NCI-H2171 treated with DMSO at 0.1 percent for 48 hours (cell line): ENCODE measurements around the gene ADGRA3.

ENCODE experiments used
- DNase-seq: peaks from one replicate; lab custom pipeline; 2025; lab: John Stamatoyannopoulos, UW

ADGRA3 gene

GRCh38 chr4:22512306-22512705 is 3.6 kb downstream of the ADGRA3 start:
- no peak for DNase-seq

DNA sequence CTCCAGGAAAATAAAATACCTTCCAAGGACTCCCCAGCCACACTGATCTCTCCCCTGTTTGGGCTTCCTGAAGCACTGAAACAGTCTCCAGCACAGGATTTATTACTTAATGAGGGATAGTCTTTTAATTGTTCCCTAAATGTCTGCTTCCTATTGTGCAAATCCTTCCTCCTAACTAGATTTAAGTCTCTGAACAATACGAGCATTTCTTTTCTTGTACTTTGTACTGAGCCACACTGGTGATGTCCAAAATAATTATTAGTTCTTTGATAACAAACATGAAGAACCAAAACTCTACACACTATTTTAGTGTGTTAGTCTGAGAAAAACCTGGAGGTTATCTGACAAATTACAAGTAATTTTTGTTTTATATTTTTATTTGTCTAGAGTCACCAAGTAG is 5.1 kb downstream of the ADGRA3 start:
- DNase-seq = no peak

DNA sequence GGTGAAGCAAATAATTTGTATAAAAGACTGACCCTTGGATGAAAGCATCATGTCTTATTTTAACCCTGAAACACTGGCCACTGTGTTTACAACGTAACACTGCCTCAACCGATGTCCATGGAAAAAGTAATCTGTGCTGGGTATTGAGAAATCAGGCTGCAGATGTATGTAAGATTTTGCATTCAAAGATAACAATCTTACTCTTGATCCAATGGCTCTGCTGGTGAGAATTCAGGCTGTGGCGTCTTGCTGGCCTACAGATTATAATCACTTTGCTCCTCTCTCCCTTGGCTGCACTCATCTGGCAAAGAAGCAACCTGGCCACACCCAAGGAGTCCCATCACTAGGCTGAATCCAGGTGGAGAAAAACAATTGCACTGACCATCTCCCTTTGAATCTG is 7.5 kb downstream of the ADGRA3 start:
- no peak for DNase-seq

- no peak for DNase-seq
Measured at GRCh38 chr4:22504922-22505321, 10.9 kb downstream of the ADGRA3 start.

GRCh38 chr4:22504447-22504846 is 11.4 kb downstream of the ADGRA3 start:
- DNase-seq = peak; percentile 6

DNA sequence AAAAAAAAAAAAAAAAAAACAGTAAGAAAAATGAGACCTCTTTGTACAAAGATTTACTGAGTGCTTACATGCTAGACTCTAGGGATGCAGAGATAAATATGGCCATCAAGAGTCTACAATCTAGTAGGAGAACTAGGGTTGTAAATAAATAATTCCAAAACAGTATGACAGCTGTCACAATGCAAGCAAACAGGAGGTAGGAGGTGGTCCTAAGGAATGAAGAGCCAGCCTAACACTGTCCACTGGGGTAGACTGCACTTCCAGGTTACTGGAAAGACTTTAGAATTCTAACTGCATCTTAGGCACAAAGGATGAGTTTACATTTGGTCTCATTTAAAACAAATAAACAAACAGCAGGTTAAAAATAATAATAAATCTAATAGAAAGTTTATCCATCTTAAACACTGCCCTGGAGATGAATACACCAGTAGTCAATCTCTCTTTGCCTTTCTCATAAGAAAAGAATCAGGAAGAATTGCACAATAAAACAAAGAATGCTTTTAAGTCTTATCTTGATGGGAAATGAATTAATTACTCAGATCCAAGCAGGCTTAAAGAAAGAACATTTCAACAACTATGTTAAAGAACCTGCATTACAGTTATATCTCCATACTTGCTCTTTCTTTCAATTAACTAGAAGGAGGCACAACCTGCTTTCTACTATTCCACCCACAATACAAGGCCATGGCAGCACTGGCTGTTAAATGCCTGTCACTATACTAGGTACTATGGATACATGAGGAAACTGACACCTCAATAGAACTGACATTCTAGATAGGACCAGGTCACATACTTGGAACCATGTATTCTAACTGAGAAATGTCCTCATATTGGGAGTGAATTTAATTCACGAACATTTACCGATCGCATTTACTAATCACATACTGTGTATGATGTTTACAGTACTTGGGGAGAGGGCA is 12.7 kb downstream of the ADGRA3 start:
- DNase-seq = no peak

- no peak for DNase-seq
Measured at GRCh38 chr4:22501715-22502095, 14.2 kb downstream of the ADGRA3 start.

GRCh38 chr4:22500831-22501714 is 14.8 kb downstream of the ADGRA3 start:
- DNase-seq = no peak

- peak; percentile 75 for DNase-seq
Measured at GRCh38 chr4:22500128-22500611, 15.7 kb downstream of the ADGRA3 start.

- DNase-seq = no peak
Measured at GRCh38 chr4:22498866-22499265, 17.0 kb downstream of the ADGRA3 start.

DNA sequence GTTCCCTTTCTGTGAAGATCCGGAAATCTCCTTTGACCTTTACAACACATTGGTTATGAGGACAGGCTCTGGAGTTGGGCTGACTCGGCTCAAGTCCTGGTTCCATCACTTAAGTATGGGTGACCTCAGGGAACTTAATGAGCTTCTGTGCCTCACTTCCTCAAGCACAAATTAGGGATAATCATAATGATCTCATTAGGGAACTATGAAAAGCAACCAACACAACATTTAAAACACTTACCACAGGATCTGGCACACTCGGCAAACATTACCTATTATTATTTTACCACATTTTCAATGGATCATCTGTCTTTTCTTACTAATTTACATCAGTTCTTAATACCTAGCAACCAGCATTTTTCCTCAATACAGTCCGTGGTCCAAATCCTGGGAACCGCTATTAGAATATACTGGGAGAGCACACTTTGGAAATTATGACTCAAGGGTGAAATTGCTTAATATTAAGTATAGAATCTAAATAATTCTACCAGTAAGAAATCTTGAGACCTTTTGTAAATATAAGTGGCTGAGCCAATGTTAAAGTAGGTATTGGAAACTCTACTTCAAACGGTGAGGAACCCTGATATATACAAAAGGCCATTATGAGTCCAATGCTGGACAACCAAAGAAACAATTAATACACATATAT is 19.6 kb downstream of the ADGRA3 start:
- no peak for DNase-seq

DNA sequence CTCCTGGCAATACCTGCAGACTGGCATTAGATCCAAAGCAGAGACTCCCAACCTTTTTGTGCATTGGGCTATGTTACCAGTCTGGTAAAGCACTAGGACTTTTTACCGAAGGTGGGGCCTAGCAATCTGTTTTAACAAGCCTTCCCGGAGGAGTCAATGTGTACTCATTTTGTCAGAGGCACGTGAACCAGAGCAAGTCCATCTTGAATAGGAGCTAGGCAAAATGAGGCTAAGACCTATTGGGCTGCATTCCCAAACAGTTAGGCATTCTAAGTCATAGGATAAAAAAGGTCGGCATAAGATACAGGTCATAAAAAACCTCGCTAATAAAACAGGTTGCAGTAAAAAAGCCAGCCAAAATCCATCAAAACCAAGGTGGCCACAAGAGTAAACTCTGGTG is 22.3 kb downstream of the ADGRA3 start:
- no peak for DNase-seq

DNA sequence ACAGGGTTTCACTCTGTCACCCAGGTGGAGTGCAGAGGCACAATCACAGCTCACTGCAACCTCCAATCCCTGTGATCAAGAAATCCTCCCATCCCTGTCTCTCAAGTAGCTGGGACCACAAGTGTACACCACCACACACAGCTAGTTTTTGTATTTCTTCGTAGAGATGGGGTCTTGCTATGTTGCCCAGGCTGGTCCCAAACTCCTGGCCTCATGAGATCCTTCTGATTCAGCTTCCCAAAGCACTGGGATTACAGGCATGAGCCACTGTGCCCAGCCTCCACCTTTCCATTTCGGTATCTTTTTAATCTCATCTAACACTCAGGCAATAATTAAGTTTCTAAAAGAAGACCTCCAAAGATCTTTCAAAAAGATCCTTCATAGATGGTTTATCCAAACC is 22.9 kb downstream of the ADGRA3 start:
- DNase-seq = no peak

DNA sequence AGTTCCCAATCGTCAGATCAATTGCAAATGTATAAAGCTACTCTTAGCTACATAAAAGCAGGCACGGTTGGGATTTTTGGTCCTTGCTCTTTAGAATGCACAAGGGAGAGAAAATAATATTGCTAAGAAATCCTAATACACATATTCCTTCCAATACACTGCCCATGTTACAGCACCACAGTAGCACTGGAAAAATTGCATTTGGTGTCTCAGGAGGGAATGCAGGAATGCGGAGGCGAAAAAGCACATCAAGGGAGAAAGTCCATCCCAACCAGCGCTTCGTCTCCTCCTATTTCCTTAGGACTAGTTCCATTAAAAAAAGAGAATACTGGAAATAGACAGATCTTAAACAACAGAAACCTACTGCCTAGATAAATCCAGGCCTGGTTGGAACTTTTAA is 23.9 kb downstream of the ADGRA3 start:
- DNase-seq = no peak

DNA sequence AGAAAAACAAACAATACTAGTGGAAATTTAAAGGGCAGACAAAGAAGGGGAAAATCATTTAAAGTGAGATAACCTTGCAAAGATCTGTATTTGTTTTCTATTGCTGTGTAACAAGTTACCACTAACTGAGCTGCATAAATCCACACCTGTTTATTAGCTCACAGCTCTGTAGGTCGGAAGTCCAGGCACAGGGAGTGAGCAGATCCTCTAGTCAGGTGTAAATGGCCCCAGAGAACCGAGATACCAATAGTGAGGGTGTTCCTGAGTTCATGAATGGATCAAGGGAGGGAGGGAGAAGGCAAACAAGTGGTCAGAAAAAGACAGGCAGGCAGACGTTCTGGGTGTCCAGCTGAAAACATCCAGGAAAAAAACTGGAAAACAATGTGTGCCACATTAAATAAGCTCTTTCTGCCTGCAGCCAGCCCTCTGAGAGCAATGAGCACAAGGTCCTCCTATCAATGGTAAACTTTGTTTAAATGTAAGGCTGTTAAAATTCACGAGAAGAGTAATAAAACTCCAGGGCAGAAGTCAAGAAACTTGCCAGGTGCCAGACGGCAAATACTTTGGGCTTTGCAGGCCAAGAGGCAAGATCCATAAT is 25.0 kb downstream of the ADGRA3 start:
- no peak for DNase-seq

DNA sequence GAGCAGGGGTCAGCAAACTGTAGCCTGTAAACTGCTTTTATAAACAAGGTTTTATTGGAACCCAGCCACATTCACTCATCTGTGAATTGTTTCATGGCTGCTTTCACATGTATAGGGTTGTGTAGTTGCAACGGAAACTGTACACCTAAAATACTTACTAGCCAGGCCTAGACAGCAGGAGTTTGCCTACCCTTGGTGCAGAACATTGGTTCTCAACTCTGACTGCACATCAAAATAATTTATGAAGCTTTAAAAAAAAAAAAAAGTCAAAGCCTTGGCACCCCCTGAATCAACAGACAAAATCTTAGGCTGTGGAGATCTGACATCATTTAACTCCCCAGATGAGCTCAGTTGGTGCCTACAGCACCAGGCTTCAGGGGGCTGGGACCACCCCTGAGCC is 27.8 kb downstream of the ADGRA3 start:
- no peak for DNase-seq

GRCh38 chr4:22487328-22487727 is 28.5 kb downstream of the ADGRA3 start:
- DNase-seq = peak; percentile 8

DNA sequence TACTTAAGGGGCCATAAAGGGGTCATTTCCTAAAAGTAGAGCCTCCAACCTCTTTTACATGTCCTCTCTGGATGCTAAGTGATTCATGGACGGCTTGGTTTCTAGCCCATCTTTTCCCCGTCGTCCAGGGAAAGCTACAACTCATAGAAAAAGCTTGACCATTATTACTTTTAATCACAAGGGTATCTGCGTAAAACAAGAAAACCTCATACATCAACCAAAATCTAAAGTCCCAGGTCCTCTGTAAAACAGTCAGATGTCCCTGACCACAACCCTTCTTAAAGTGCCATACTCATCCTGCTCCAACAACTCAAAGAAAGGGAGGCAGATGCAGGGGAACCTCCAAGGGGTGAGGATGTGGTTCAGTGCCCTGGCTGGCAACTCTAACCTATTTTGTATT is 29.6 kb downstream of the ADGRA3 start:
- no peak for DNase-seq

DNA sequence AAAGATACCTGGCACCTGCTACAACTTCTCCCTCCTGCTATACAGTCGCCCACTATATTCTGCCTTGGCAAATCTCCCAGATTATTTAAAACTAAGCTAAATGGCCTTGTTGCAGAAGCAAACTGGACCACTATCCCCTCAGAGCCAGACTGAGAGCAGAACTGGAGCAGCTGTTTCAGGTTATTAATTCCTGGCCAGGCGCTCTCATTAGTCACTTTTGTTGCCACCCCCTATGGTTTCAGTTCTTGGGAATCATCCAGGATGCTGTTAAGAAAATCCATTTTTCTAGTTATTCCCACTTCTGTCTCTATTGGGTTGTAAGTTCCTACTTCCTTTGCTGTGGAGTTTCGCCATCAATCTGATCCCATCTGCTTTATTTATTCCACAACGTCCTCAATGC is 30.1 kb downstream of the ADGRA3 start:
- peak; percentile 7 for DNase-seq

- DNase-seq = no peak
Measured at GRCh38 chr4:22483551-22483981, 32.3 kb downstream of the ADGRA3 start.

DNA sequence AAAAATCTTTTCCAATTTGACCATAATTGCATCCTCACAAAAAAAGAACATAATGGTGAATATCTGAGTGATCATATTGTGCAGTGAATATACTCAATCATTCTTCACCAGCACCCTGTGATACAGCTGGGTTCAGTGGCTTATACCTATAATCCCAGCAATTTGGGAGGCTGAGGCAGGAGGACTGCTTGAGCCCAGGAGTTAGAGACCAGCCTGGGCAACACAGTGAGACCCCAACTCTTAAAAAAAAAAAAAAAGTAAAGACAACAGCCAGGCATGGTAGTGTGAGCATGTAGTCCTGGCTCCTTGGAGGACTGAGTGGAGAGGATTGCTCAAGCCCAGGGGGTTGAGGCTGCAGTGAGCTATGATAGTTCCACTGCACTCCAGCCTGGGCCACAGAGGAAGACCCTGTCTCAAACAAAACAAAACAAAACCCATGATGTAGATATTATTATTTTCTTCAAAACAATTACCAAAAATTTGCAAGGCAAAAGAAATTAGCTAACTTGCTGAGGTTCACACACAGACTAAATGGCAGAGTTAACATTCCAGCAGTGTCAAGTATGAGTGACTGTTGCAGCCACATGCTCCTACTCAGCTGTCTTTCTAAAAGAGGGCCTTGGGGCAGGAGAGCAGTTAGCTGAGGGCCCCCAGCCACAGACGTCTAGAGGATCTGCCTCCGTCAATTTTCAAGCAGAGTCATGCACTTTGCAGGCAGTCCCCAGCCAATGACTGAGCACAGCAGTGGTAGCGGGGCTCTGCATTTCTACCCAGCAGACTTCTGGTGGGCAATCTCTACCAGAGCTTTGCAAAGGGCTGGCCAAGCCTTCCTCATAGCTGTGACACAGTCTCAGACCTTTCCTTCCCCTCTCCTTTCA is 33.4 kb downstream of the ADGRA3 start:
- no peak for DNase-seq
